GM19238 (cell line): ENCODE data around the gene DOCK1.

ENCODE experiments used
- DNase-seq: peaks from one replicate; pipeline ENCODE4 v3.0.0; 2011; ENCODE audit warnings: low spot score; ENCODE audit not compliant: insufficient read length

DOCK1 gene

DNA sequence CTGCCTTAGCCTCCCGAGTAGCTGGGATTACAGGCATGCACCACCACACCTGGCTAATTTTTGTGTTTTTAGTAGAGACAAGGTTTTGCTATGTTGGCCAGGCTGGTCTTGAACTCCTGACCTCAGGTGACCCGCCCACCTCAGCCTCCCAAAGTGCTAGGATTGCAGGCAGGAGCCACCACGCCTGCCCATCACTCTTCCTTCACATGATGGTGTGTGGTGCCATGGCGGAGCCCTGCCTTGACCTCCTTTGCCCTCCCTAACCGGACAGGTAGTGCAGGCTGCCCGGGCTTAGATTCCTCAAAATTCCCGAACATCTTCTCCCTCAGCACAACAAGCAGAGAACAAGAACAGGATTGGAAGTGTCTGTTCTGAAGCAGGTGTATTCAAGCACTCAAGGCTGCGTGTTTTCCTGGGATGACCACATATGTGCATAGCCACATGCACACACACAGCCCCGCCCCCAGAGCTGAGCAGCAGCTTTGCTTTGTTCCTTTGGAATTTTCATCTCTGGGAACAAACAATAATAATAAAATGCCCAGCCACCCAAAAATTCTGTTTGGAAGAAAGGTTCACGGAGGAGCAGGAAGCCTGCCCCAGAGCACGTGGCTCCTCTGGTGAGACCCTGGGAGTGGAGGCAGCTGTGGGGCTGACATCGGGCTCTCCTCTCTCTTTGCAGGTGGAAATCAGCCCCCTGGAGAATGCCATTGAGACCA is 512.6 kb downstream of the DOCK1 start:
- DNase-seq, result no peak

- no peak for DNase-seq
These were observed 513.4 kb downstream of the DOCK1 start for GRCh38 chr10:127418536-127419168.

- no peak for DNase-seq
These were observed 515.0 kb downstream of the DOCK1 start for GRCh38 chr10:127420138-127420684.

- no peak for DNase-seq
These were observed 518.1 kb downstream of the DOCK1 start for GRCh38 chr10:127423218-127423915.

- DNase-seq, result no peak
These were observed 519.5 kb downstream of the DOCK1 start for GRCh38 chr10:127424594-127425264.

- DNase-seq, result no peak
These were observed 521.5 kb downstream of the DOCK1 start for GRCh38 chr10:127426746-127427145.

- no peak for DNase-seq
These were observed 522.7 kb downstream of the DOCK1 start for GRCh38 chr10:127427926-127428325.

DNA sequence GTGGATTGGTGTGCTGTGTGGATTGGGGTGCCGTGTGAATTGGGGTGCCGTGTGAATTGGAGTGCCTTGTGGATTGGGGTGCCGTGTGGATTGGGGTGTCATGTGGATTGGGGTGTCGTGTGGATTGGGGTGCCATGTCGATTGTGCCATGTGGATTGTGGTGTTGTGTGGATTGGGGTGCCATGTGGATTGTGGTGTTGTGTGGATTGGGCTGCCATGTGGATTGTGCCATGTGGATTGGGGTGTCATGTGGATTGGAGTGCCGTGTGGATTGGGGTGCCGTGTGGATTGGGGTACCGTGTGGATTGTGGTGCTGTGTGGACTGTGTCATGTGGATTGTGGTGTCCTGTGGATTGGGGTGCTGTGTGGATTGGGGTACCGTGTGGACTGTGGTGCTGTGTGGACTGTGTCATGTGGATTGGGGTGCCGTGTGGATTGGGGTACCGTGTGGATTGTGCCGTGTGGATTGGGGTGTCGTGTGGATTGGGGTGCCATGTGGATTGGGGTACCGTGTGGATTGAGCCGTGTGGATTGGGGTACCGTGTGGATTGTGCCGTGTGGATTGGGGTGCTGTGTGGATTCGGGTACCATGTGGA is 523.3 kb downstream of the DOCK1 start:
- no peak for DNase-seq

GRCh38 chr10:127429601-127430312 is 524.5 kb downstream of the DOCK1 start:
- DNase-seq, result no peak

GRCh38 chr10:127431525-127431924 is 526.3 kb downstream of the DOCK1 start:
- DNase-seq, result no peak

GRCh38 chr10:127434006-127434405 is 528.8 kb downstream of the DOCK1 start:
- no peak for DNase-seq

- no peak for DNase-seq
These were observed 530.0 kb downstream of the DOCK1 start for GRCh38 chr10:127435246-127435645.

DNA sequence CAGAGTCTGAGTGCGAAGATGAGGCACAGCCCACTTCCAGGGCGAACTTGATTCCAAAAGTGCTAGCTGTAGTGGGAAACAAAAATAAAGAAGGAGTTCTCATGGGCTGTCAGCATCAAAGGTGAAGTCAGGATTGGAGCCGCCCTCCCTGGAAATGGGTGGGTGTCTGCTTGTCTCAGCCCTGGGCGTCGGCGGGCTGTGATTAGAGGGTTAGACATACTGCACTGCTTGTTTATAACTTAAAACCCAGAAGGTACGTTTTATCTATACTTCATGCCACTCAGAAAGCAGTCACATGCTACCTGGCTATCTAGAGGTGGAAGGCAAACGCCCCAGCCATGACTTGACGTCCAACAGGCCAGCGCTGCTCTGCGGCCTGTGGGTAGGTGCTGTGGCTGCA is 535.1 kb downstream of the DOCK1 start:
- DNase-seq, result no peak

- DNase-seq, result no peak
These were observed 536.4 kb downstream of the DOCK1 start for GRCh38 chr10:127441350-127442219.

DNA sequence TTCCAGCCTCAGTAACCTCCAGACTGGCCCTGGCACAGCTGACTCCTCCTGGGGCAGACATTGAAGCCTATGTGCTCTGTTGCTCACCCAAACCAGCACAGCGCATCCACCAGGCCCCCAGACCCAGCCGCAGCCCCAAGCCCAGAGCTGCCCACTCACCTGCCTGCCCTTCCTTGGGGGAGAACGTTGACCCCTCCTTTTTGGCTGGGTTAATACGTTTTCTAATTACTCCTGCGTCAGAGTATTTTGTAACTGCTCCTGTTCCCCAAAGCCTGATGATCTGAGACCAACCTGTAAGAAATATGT is 536.9 kb downstream of the DOCK1 start:
- no peak for DNase-seq

DNA sequence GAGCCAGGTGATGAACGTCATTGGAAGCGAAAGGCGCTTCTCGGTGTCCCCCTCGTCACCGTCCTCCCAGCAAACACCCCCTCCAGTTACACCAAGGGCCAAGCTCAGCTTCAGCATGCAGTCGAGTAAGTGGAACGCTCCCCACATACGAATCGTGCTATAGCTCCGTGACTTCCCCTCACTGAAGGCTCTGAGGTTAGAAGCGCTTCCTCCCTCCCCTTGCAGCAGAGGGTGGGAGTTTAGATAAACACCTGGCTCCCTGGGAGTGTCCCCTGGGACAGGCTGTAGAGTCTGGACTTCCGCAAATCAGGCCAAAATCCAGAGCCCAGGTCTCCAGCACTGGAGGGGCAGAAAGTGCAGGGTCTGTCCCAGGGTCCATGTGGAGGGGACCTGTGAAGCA is 538.9 kb downstream of the DOCK1 start:
- DNase-seq, result no peak

DNA sequence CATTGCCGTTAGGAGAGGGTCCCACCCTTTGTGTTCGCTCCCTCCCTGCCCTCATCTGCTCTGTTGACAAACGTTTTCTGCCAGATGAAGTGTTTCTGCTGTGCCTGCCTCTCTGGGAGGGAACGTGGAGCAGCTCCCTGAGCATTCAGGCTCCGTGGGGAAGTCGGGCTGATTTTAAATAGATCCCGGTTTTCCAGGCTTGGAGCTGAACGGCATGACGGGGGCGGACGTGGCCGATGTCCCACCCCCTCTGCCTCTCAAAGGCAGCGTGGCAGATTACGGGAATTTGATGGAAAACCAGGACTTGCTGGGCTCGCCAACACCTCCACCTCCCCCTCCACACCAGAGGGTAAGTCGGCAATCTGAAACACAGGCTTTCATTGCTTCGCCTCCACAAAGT is 542.0 kb downstream of the DOCK1 start:
- DNase-seq, result no peak

DNA sequence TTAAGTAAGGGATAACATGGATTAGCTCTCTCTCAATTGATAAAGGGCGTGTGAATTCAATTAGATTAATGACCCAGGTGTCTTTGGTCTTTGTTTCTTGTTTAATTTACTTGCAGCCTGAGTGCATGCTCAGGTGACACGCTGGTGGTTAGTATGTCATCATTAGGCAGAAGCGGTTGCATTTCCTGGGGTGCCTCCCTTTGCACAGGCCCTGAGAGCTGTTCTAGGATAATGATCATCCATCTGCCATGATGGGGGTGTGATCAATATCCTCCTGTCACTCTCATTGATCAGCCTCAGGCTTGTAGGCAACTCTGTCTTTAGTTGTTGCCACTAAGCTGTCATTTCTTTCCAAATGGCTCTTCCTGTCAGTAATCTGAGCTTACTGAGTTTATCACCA is 544.3 kb downstream of the DOCK1 start:
- DNase-seq, result no peak

GRCh38 chr10:127450644-127451043 is 545.4 kb downstream of the DOCK1 start:
- DNase-seq, result no peak

GRCh38 chr10:127451628-127452027 is 546.4 kb downstream of the DOCK1 start:
- DNase-seq, result no peak
